Measurements from ENCODE around the gene GALNT13. TPM values are rescaled to one million over a fixed set of nuclear protein-coding genes. Genes with fewer than 3 reads are reported as not detected.

The GALNT13 gene
- total and polyA plus RNA-seq, 12 donors: 0.54 to 11.8 (median 3.1) TPM; not detected in 1

GRCh38 chr2:154425994-154426393 is 554.3 kb downstream of the GALNT13 start:
- WGBS, 4 donors: 38 to 58% (median 44%) methylated on average over 2 of the region's 2 CpGs
- H3K4me1 ChIP-seq (replicated peaks in 1 of 2): no peaks in the 10 kb centered on the region
- no peaks in the 10 kb centered on the region for H3K36me3 ChIP-seq (replicated peaks in 1 of 2)
- no peak overlapping the region for H3K4me3 ChIP-seq
- peak in 5 of 7 donors; percentile 11 to 52 (median 26) for DNase-seq
- H3K27ac ChIP-seq: no peak overlapping the region
- no peaks in the 10 kb centered on the region for H3K27me3 ChIP-seq
- TF ChIP-seq, protein P1, sequence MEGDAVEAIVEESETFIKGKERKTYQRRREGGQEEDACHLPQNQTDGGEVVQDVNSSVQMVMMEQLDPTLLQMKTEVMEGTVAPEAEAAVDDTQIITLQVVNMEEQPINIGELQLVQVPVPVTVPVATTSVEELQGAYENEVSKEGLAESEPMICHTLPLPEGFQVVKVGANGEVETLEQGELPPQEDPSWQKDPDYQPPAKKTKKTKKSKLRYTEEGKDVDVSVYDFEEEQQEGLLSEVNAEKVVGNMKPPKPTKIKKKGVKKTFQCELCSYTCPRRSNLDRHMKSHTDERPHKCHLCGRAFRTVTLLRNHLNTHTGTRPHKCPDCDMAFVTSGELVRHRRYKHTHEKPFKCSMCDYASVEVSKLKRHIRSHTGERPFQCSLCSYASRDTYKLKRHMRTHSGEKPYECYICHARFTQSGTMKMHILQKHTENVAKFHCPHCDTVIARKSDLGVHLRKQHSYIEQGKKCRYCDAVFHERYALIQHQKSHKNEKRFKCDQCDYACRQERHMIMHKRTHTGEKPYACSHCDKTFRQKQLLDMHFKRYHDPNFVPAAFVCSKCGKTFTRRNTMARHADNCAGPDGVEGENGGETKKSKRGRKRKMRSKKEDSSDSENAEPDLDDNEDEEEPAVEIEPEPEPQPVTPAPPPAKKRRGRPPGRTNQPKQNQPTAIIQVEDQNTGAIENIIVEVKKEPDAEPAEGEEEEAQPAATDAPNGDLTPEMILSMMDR (IDR thresholded peaks at IDR 0.05): no peak
- TF ChIP-seq POLR2A (IDR thresholded peaks at IDR 0.05): no peak
- no peaks in the 10 kb centered on the region for H3K9me3 ChIP-seq (replicated peaks in 1 of 3)
- intact Hi-C loops (cut with DNase I): no loop called here

DNA sequence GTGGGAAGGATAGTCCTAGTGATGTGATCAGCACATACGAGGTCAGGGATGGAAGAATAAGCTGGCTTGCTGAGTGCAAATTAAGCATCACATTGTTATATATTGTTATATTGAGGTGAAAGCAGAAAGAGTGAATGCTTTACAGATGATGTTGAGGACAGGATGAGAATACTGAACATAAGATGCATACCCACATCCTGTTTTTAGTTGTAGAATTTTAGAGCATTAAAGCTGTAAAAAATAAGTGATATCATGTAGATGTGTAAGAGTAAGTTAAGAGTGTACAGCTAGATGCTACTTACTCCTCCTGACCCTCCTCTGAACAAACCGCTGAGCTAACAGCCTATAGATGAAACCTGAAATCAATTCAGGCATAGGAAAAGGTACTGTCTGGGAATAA is 555.7 kb downstream of the GALNT13 start:
- TF ChIP-seq, protein P1 (IDR thresholded peaks at IDR 0.05): no peak
- no peak for TF ChIP-seq POLR2A (IDR thresholded peaks at IDR 0.05)
- Histone ChIP-seq H3K4me3 (no peak overlapping the region), H3K9me3 (replicated peaks in 1 of 3) (no peaks in the 10 kb centered on the region), H3K27ac (no peak overlapping the region), H3K4me1 (replicated peaks in 1 of 2) (no peaks in the 10 kb centered on the region), H3K36me3 (replicated peaks in 1 of 2) (no peaks in the 10 kb centered on the region), H3K27me3 (no peaks in the 10 kb centered on the region)
- intact Hi-C loops (cut with DNase I): no loop called here
- WGBS, 4 donors: 70 to 88% (median 83%) methylated on average over 2 of the region's 2 CpGs
- DNase-seq: no peak

DNA sequence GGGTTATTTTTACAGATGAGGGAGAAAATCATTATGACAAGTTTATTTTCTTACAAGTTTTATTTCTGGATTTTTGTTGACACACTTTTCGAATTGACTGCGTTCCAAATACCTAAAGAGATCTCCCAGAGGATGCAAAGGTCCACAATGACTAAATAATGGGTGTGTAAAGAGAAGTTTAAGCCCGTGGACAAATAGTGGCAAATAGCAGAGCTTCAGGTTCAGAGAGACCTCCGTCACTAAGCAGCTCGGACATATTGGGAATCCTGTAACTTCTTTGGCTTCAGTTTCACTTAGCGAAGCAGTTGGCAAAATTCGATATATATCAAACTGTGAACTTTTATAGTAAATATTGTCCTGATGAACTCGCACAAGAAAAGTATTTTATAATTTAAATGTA is 556.3 kb downstream of the GALNT13 start:
- Histone ChIP-seq H3K27ac (no peak overlapping the region), H3K36me3 (replicated peaks in 1 of 2) (no peaks in the 10 kb centered on the region), H3K9me3 (replicated peaks in 1 of 3) (no peaks in the 10 kb centered on the region), H3K4me1 (replicated peaks in 1 of 2) (no peaks in the 10 kb centered on the region), H3K27me3 (no peaks in the 10 kb centered on the region), H3K4me3 (no peak overlapping the region)
- intact Hi-C loops (cut with DNase I): no loop called here
- TF ChIP-seq, protein P1 (IDR thresholded peaks at IDR 0.05): no peak
- TF ChIP-seq POLR2A (IDR thresholded peaks at IDR 0.05): no peak
- DNase-seq: no peak
- WGBS, 4 donors: 86 to 92% (median 88%) methylated on average over 8 of the region's 8 CpGs

- Histone ChIP-seq H3K36me3 (replicated peaks in 1 of 2) (no peaks in the 10 kb centered on the region), H3K4me3 (no peak overlapping the region), H3K4me1 (replicated peaks in 1 of 2) (no peaks in the 10 kb centered on the region), H3K9me3 (replicated peaks in 1 of 3) (no peaks in the 10 kb centered on the region), H3K27ac (no peak overlapping the region), H3K27me3 (no peaks in the 10 kb centered on the region)
- TF ChIP-seq, protein P1 (IDR thresholded peaks at IDR 0.05): no peak
- no peak for TF ChIP-seq POLR2A (IDR thresholded peaks at IDR 0.05)
- intact Hi-C loops (cut with DNase I): no loop called here
- DNase-seq: no peak
These were observed 561.3 kb downstream of the GALNT13 start for GRCh38 chr2:154433010-154433409.

Data from adrenal gland (tissue), 12 donors.